Left forelimb (tissue), 1 donor: ENCODE measurements around the gene MSI2.

Source experiments
- DNase-seq: peaks from one replicate; pipeline ENCODE4 v3.0.0-alpha.2; 2018; ENCODE audit warnings: low spot score

MSI2 gene

GRCh38 chr17:57684711-57685498, 428.6 kb downstream of the MSI2 start:
- DNase-seq = no peak

- no peak for DNase-seq
These were observed 429.3 kb downstream of the MSI2 start for GRCh38 chr17:57685499-57686132.

- no peak for DNase-seq
These were observed 431.3 kb downstream of the MSI2 start for GRCh38 chr17:57687642-57688041.

- no peak for DNase-seq
These were observed 432.9 kb downstream of the MSI2 start for GRCh38 chr17:57689254-57689653.

GRCh38 chr17:57691939-57692338, 435.6 kb downstream of the MSI2 start:
- DNase-seq = no peak

- DNase-seq = no peak
These were observed 436.4 kb downstream of the MSI2 start for GRCh38 chr17:57692770-57693169.

GRCh38 chr17:57694051-57694450, 437.7 kb downstream of the MSI2 start:
- no peak for DNase-seq

GRCh38 chr17:57696050-57696449, 439.7 kb downstream of the MSI2 start:
- DNase-seq = no peak

GRCh38 chr17:57697197-57697596, 440.9 kb downstream of the MSI2 start:
- no peak for DNase-seq

- no peak for DNase-seq
These were observed 441.8 kb downstream of the MSI2 start for GRCh38 chr17:57697891-57698711.

GRCh38 chr17:57699751-57700219, 443.5 kb downstream of the MSI2 start:
- DNase-seq = no peak

GRCh38 chr17:57701124-57701523, 444.8 kb downstream of the MSI2 start:
- DNase-seq = no peak

GRCh38 chr17:57703273-57703672, 446.9 kb downstream of the MSI2 start:
- DNase-seq = no peak

- DNase-seq = no peak
These were observed 448.1 kb downstream of the MSI2 start for GRCh38 chr17:57704448-57704847.

GRCh38 chr17:57705921-57706695, 449.8 kb downstream of the MSI2 start:
- no peak for DNase-seq

- no peak for DNase-seq
These were observed 450.4 kb downstream of the MSI2 start for GRCh38 chr17:57706761-57707160.

GRCh38 chr17:57707892-57708291, 451.6 kb downstream of the MSI2 start:
- no peak for DNase-seq

GRCh38 chr17:57708410-57708809, 452.1 kb downstream of the MSI2 start:
- no peak for DNase-seq

GRCh38 chr17:57713140-57713539, 456.8 kb downstream of the MSI2 start:
- DNase-seq = no peak

GRCh38 chr17:57714665-57715180, 458.4 kb downstream of the MSI2 start:
- no peak for DNase-seq

GRCh38 chr17:57715981-57716380, 459.7 kb downstream of the MSI2 start:
- no peak for DNase-seq

GRCh38 chr17:57718878-57719277, 462.6 kb downstream of the MSI2 start:
- no peak for DNase-seq
